Suppressor macrophage treated with lipopolysaccharide for 4 hours (primary cell): Measurements from ENCODE around the gene THSD7A.

Source experiments
- DNase-seq: peaks from one replicate; pipeline ENCODE4 v3.0.0-alpha.2; 2020

The THSD7A gene

DNA sequence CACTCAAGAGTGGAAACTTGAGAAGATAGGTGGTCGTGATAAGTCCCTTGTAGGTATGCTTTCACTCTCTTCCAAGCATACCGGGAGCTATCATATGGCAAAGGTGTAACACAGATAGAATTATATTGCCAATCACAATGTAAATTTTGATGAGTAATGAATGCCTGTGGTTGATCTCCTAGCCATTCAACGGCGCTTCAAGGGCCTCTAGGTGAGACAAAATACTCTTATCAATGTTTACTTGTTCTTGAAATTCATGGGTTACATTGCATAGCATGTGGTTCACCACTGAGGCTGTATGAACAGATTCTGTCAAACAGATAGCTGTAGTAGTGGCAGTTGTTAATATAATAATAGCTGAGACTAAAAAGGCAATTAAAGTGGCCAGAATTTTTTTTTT is 82.4 kb downstream of the THSD7A start:
- no peak for DNase-seq

GRCh38 chr7:11748884-11749283 is 83.1 kb downstream of the THSD7A start:
- DNase-seq = no peak

GRCh38 chr7:11747715-11748485 is 84.1 kb downstream of the THSD7A start:
- DNase-seq = no peak

GRCh38 chr7:11746591-11746990 is 85.4 kb downstream of the THSD7A start:
- no peak for DNase-seq

GRCh38 chr7:11743548-11743947 is 88.5 kb downstream of the THSD7A start:
- DNase-seq = no peak

DNA sequence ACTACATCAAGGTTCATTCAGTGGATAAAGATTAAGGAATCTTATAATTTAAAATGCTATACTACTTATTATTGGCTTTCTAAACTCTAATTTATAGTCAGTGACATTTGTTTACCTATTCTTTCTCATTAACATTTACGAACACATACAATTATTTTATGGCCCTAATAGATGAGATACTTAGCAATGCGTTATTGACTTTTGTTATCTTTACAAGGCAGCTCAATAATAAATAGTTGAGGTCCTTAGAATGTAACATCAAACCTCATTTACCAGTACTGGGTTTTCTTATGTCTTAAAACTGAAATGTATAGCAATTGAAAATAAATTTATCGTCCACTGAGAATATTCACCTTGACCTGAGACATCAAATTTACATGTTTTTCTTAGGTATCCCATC is 89.0 kb downstream of the THSD7A start:
- DNase-seq = no peak

- no peak for DNase-seq
Observed at GRCh38 chr7:11742496-11742895, 89.5 kb downstream of the THSD7A start.

DNA sequence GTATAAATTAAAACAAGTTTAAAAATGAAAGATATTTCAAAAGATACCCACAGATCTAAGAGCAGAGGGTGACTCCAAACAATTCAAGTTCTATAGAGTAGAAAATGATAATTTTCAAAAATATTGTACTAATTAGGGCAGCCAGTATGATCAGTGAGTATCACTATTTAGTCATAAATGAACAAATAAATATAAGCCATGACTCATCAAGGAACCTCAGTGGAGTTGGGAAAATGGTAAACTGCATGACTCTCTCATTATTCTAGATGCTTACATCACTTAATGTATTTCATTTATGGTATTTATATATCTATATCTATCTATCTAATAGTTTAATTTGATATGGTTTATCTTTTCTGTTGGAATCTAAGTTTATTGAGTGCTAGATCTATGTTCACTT is 94.3 kb downstream of the THSD7A start:
- DNase-seq = no peak

DNA sequence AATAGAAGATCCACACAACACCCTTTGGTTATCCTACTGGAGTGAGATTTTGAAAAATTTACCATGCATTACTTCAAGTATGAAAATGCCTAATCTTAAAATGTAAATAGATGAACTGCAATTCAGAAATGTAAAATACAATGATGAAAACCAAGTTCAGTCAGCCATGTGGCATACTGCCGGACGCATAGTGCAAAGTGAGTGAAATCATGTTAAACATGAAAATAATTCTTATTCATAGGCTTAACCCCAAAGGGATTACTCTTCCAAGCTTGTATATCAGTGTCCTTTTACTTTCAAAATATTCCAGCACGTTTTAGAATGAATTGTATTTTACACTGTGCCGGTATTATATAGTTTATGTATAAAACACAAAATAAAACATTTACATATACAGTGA is 99.8 kb downstream of the THSD7A start:
- DNase-seq = no peak

DNA sequence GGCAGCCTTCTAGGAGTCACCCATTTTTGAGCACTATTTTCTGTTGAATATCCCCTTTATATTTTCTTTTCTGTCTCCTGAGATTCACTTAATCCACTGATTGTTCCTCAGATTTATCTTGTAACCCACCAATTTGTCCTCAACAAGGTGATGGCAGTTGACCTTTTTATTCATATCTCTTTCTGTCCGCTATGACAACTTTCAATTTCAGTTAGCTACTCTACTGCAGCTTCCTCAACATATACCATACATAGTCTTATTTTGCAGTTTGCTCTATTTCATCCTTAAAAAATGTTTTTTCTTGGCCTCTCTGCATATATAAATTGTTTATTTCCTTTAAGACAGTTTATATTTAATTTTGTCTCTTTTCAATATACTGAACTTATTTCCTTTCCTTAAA is 101.3 kb downstream of the THSD7A start:
- no peak for DNase-seq

DNA sequence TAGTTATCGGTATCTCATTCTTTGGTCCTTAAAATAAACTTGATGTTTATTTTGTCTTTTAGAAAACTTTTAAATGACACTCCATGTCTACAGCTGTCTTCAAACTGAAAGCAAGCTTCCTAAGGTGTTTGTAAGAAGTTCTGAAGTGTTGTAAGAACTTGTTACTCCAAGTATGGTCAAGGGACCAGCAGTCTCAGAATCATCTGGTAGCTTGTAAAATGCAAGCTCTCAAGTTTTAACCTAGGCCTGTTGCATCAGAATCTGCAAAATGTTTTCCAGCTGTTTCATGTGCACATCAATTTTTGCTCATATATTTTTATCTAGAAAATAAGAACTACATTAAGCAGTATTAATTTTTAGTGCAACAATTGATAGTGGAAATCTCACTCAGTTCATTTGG is 104.1 kb downstream of the THSD7A start:
- no peak for DNase-seq

DNA sequence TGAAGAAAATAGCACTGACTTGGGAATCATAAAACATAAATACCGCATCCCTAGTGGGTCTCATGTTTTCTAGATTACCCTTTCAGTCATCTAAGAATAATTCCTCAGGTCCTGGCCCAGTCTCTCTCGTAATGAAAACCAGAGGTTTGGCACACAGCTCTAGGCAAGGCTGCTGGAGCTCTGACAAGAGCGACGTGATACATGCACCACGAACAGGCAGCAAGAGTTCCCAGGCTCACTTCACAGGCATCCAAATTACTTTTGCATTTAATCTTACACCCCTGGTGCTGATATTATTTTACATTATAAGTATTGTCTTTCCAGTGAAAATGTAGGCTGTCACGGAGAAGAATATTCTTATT is 105.2 kb downstream of the THSD7A start:
- no peak for DNase-seq

DNA sequence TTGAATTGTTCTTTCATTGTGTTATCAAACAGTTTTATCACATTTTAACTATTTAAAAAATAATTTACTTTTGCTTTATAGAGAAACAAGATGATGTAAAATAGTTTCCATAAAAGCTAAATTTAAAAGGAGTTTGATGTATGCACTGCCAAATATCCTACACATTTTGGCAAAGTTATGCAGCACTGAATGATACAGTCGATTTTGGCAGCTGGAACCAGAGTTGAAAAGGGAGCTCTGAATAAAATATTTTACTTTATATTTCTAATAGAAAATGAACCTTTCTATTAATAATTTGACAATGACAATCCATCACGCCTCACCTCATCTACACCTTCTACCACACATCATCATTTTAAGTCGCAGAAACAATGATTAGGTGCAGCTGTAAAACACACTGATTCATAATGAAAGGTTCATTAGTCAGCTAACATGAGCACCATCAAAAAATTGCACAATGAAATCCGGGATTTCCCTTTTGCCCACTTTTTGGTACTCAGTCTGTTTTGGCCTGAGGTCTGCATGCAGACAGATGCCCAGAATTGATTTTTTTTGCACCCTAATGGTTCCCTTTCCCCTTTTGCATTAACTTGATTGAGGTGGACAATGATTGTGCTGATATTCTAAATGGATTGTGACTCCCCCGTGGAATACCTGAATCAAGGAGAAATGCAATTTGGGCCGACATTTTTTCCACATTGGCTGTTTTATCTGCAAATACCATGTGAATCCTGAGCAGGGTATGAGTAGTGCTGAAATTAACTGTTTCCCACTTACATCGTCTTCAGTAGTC is 105.8 kb downstream of the THSD7A start:
- DNase-seq = no peak

GRCh38 chr7:11716185-11716584 is 115.8 kb downstream of the THSD7A start:
- DNase-seq = no peak

- DNase-seq = no peak
Observed at GRCh38 chr7:11714676-11715075, 117.3 kb downstream of the THSD7A start.

- no peak for DNase-seq
Observed at GRCh38 chr7:11714205-11714604, 117.8 kb downstream of the THSD7A start.

DNA sequence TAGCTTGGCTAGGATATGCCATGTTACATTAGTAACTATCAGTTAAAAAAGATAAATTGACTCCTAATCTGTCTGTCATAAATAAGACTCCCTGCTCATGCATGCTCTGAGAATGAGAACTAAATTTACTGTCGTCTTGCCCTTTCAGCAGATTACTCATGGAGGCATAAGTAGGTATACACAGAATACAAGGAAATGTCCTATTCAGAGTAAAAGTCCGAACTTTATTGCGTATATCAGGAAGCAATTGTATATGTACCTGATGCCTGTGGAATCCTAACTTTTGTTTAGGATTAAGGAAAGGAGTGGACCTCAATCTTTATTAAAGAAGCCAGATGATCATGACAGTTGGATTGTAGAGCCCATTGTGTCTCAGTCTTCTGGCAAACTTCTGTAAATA is 118.6 kb downstream of the THSD7A start:
- DNase-seq = no peak

DNA sequence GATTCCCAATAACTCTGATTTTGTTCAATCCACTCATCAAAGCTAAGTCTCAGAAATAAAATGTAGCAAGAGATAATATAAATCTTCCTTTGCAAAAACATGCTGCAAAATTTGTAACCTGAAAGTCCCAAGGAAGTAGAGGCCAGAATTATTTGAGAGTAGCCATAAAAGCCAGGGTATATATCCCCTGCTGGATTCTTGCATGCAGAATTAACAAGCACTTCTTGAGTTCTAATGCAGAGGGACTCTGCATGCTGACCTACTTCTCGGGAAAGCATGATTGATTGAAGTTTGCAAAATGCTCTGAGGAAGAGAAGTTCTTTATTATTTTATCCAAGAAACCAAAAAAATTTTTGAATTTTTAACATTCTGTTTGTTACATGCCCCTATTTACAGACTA is 121.6 kb downstream of the THSD7A start:
- DNase-seq = no peak

- DNase-seq = no peak
Observed at GRCh38 chr7:11709196-11709595, 122.8 kb downstream of the THSD7A start.

DNA sequence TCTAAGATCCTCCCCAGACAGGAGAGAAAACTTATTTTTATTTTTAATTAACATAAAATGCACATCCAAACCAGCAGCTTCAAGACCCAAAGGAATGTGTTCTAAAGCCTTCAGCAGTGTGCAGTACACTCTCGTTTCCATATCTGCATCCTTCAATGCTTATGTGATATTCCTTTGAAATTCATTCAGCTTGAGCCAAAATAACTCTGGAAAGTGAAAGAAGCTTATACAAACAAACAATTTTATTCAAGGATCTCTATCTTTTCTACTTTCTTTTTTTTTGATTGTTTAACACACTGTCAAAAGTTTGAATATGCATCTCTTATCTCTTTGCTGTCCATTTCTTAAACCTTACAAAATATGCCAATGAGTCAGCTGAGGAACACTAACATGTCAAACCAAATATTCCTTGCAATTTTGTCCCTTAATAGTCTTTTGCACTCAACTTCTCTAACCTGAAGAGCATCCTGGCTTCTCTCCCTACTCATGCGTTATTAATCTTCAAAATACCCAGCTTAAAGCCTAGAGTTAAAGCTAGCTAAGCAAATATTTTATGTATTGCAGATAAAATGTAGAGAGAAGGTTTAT is 124.3 kb downstream of the THSD7A start:
- DNase-seq = no peak

GRCh38 chr7:11706666-11707605 is 125.1 kb downstream of the THSD7A start:
- no peak for DNase-seq

DNA sequence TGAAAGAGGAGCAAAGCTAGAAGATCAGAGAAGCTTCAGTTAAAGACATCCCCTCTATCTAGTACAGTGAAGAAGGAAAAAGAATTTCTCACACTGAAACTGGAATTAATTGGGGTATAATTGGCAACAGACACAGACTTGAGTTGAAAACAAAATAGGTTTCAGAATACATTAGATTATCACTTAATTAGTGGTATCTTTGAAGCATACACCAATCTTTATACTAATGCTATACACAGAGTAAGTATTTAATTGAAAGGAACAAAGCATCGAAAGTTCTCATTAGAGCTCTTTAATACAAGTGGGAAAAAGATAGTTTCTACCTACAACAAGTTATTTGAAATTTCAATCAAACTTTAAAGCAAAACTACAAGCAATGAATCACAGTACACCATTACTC is 128.2 kb downstream of the THSD7A start:
- no peak for DNase-seq

GRCh38 chr7:11702938-11703337 is 129.1 kb downstream of the THSD7A start:
- no peak for DNase-seq
